ENCODE data around the gene UBAP1L.

GRCh38 chr15:65056868-65057548 is 58.0 kb downstream of the UBAP1L start:
- TF ChIP-seq CTCF (IDR thresholded peaks at IDR 0.05), result no peak
- no peak for TF ChIP-seq POLR2AphosphoS5 (IDR thresholded peaks at IDR 0.05; ENCODE audit: low read depth, low read length)
- no peak for TF ChIP-seq REST (IDR thresholded peaks at IDR 0.05; ENCODE audit: insufficient read depth in 1 of 2, low read depth in 2 of 2, low read length in 1 of 2)
- TF ChIP-seq TCF7L2 (IDR thresholded peaks at IDR 0.05; ENCODE audit: low read depth, low read length), result no peak
- no peak for TF ChIP-seq SIN3A (IDR thresholded peaks at IDR 0.05; ENCODE audit: borderline replicate concordance, insufficient read depth, low read depth, low read length)

All from Panc1 (cell line).